CD4-positive, alpha-beta T cell (primary cell): Measurements from ENCODE around the gene SCRN1. TPM values are rescaled to one million over a fixed set of nuclear protein-coding genes. Genes with fewer than 3 reads are reported as not detected.

Source experiments
- ATAC-seq: fragments of 200-7000 bp; cut with Tn5 transposase; one replicate; pipeline ENCODE4 v1.10.0; 2022; ENCODE audit warnings: mild to moderate bottlenecking; ENCODE audit not compliant: poor library complexity
- CTCF ChIA-PET: fragments of 350-600 bp; sonication (Branson Sonifier 250); formaldehyde crosslinking; loops from one replicate; lab custom pipeline; 2021; ENCODE audit warnings: antibody characterized with exemption, inconsistent platforms; lab: Charles Lee
- POLR2A ChIA-PET: fragments of 350-600 bp; sonication (Branson Sonifier 250); formaldehyde crosslinking; loops from one replicate; lab custom pipeline; 2021; ENCODE audit warnings: antibody characterized with exemption, inconsistent platforms; lab: Charles Lee
- DNase-seq, 14 experiments: peaks; one replicate each; pipeline ENCODE4 v3.0.0-alpha.2; 2013 to 2020; ENCODE audit warnings: mixed read lengths in 2 of 14
- H3K27ac ChIP-seq, 2 donors: one replicate each; pipeline versions ENCODE4 v1.5.1 to v1.7.0; 2013; ENCODE audit warnings: low read length in 2 of 2, low read depth in 1 of 2, mild to moderate bottlenecking in 1 of 2
- H3K27me3 ChIP-seq, 2 experiments: 1 replicate in 1 of 2; 2 replicates in 1 of 2; pipeline versions ENCODE4 v1.6.1 to v1.7.0; 2013; ENCODE audit warnings: low read length in 2 of 2, control low read depth in 1 of 2, mild to moderate bottlenecking in 1 of 2, moderate library complexity in 1 of 2; ENCODE audit not compliant: insufficient read depth in 2 of 2, control insufficient read depth in 1 of 2
- H3K36me3 ChIP-seq: one replicate; pipeline ENCODE4 v1.6.1; 2013; ENCODE audit warnings: low read length, control low read depth; ENCODE audit not compliant: insufficient read depth
- H3K4me1 ChIP-seq: one replicate; pipeline ENCODE4 v1.6.1; 2013; ENCODE audit warnings: low read length, control low read depth; ENCODE audit not compliant: insufficient read depth
- H3K4me3 ChIP-seq: one replicate; pipeline ENCODE4 v1.5.1; 2013; ENCODE audit warnings: mild to moderate bottlenecking, low read length, moderate library complexity
- H3K9me3 ChIP-seq, 2 experiments: 1 replicate in 1 of 2; 2 replicates in 1 of 2; pipeline versions ENCODE4 v1.6.1 to v1.7.0; 2013; ENCODE audit warnings: low read length in 2 of 2, mild to moderate bottlenecking in 2 of 2, control low read depth in 1 of 2, moderate library complexity in 1 of 2; ENCODE audit not compliant: control insufficient read depth in 1 of 2, insufficient read depth in 1 of 2
- H3K27ac Mint-ChIP-seq: one replicate; pipeline ENCODE4 v1.8.0; 2020; ENCODE audit warnings: mixed read lengths
- H3K27me3 Mint-ChIP-seq: one replicate; pipeline ENCODE4 v1.8.0; 2021; ENCODE audit warnings: mixed read lengths
- H3K36me3 Mint-ChIP-seq: one replicate; pipeline ENCODE4 v1.8.0; 2021; ENCODE audit warnings: low read depth, mixed read lengths
- H3K4me1 Mint-ChIP-seq: one replicate; pipeline ENCODE4 v1.8.0; 2021; ENCODE audit warnings: low read depth, mixed read lengths
- H3K4me3 Mint-ChIP-seq: one replicate; pipeline ENCODE4 v1.8.0; 2020; ENCODE audit warnings: mild to moderate bottlenecking, mixed read lengths
- H3K9me3 Mint-ChIP-seq: one replicate; pipeline ENCODE4 v1.8.0; 2020; ENCODE audit warnings: mixed read lengths
- CTCF ChIP-seq: fragments of 200-600 bp; IDR thresholded peaks from one replicate; pipeline ENCODE4 v1.8.0; 2022; ENCODE audit warnings: antibody characterized with exemption, mild to moderate bottlenecking
- intact Hi-C, 2 experiments: fragments of 100-400 bp; cut with DNase I in 1 of 2; cut with micrococcal nuclease in 1 of 2; formaldehyde crosslinking; loops; one replicate each; pipeline versions ENCODE4 v1.15.1 to v1.9.0; 2023 to 2025; cut with DNase I, micrococcal nuclease
- total RNA-seq, 174 experiments: library from RNA in 2 of 174; stranded (reverse) in 2 of 174; gene quantifications; one replicate each; pipeline ENCODE4 v1.2.3 and lab custom pipeline; 2021 to 2026

The SCRN1 gene
- total RNA-seq, 2 experiments from 2014 or later, result 2.4 to 3.2 TPM

DNA sequence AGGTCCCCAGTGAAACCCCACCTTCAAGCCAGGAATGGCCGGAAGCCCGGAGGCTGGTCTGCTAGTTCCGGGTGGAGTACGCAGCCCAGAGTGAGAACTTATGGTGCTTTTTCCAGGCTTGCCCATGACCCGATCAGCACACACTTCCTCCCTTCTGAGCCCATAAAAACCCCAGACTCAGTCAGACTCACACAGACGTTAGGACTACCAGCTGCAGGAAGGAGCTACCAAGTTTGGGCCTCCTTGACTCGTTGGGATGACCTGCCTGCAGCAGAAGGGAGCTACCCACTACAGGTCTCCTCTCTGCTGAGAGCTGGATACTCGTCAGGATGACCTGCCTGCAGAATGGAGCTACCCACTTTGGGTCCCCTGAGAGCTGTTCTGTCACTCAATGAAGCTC, 39.1 kb downstream of the SCRN1 start:
- H3K4me1 ChIP-seq, result no peaks in the 10 kb centered on the region
- Mint-ChIP-seq H3K4me3 (no peak overlapping the region), H3K9me3 (no peaks in the 10 kb centered on the region), H3K36me3 (no peaks in the 10 kb centered on the region), H3K4me1 (peaks cover 5% of the 10 kb centered on the region), H3K27me3 (no peaks in the 10 kb centered on the region), H3K27ac (no peak overlapping the region)
- H3K36me3 ChIP-seq, result no peaks in the 10 kb centered on the region
- ChIA-PET POLR2A (no interaction called here), CTCF (no interaction called here)
- no peaks in the 10 kb centered on the region for H3K27me3 ChIP-seq
- no peak overlapping the region for H3K4me3 ChIP-seq
- no peak overlapping the region for H3K27ac ChIP-seq
- TF ChIP-seq CTCF, result no peak
- ATAC-seq (no peak), DNase-seq (no peak)
- intact Hi-C loops, result loop anchor here in 1 of 2 experiments (10.0 kb wide), 1 partner anchor 1196 kb away; no protein-coding TSS in a partner anchor
- peaks cover 0 to 17% of the 10 kb centered on the region in 2 experiments for H3K9me3 ChIP-seq

DNA sequence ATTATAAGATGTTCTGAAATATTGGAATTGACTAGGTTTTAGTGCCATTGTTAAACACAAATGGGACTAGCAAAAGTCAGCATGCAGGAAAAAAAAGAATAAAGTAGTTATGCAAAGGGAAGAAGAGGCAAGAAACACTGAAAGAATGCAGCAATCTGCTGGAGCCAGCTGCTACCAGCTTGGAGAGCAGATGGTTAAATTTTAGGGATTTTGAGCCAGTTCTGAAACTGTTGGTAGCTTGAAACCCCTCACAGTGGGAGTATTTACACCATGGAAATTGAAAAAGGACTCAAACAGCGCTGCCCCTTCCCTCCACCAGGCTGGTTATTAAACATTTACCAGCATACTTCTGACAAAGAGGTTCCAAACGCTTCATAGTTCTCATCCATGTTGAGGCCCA, 41.0 kb downstream of the SCRN1 start:
- ChIA-PET POLR2A (no interaction called here), CTCF (interaction anchor here (0.7 kb wide), 1 partner anchor 41 kb away, joined by 3 read pairs; no protein-coding TSS in a partner anchor)
- Histone ChIP-seq H3K4me3 (no peak overlapping the region), H3K4me1 (no peaks in the 10 kb centered on the region), H3K36me3 (no peaks in the 10 kb centered on the region), H3K27me3 (no peaks in the 10 kb centered on the region), H3K27ac (no peak overlapping the region), H3K9me3 (peaks cover 0 to 17% of the 10 kb centered on the region in 2 experiments)
- H3K9me3 Mint-ChIP-seq, result no peaks in the 10 kb centered on the region
- H3K27me3 Mint-ChIP-seq, result no peaks in the 10 kb centered on the region
- ATAC-seq, result no peak
- no peaks in the 10 kb centered on the region for H3K36me3 Mint-ChIP-seq
- DNase-seq, result no peak
- H3K4me3 Mint-ChIP-seq, result no peak overlapping the region
- intact Hi-C loops, result no loop called here
- H3K4me1 Mint-ChIP-seq, result peaks cover 4% of the 10 kb centered on the region
- no peak for TF ChIP-seq CTCF
- no peak overlapping the region for H3K27ac Mint-ChIP-seq

DNA sequence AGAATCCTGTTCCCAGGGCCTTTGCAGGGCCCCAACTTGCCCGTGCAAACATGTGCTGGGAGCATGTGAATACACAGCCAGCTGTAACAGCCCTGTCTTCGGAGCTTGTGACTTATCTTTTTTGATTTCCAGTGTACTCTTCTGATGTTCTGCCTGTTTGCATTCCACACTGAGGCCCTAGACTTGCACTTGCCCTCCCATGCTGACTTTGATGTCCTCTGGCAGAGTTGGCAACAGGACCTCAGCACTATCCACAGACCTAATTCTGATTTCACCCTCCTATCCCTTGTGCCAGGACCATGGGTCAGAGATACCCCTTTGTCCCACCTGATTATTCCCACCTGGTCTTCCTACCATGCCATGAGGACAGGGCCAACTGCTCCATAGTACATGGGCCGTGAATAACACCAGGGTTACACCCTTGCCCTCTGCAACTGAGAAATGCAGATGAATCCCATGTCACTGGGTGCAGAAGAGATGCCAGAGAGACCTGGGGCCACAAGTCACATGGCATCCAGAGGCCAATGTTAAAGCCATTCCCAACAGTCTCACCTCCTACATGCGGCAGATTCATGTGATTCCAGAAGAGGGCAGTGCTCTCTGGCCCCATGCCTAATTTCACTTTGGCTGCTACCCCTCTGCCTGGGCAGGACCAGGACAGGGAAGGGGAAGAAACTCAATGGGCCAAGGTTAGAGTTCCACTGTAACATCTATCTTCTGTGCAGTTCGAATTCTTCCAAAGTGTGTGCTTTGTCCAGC, 43.0 kb downstream of the SCRN1 start:
- Mint-ChIP-seq H3K4me3 (no peak overlapping the region), H3K27ac (no peak overlapping the region), H3K4me1 (no peaks in the 10 kb centered on the region), H3K27me3 (no peaks in the 10 kb centered on the region), H3K9me3 (no peaks in the 10 kb centered on the region), H3K36me3 (no peaks in the 10 kb centered on the region)
- ChIA-PET CTCF (no interaction called here), POLR2A (no interaction called here)
- Histone ChIP-seq H3K27me3 (no peaks in the 10 kb centered on the region), H3K9me3 (peaks cover 0 to 17% of the 10 kb centered on the region in 2 experiments), H3K4me3 (no peak overlapping the region), H3K4me1 (no peaks in the 10 kb centered on the region), H3K36me3 (no peaks in the 10 kb centered on the region), H3K27ac (no peak overlapping the region)
- TF ChIP-seq CTCF, result no peak
- intact Hi-C loops, result no loop called here
- DNase-seq (peak in 1 of 14 experiments; percentile 15), ATAC-seq (no peak)
